Measurements from ENCODE around the gene CASZ1. TPM values are rescaled to one million over a fixed set of nuclear protein-coding genes. Genes with fewer than 3 reads are reported as not detected.

The CASZ1 gene
- total and polyA plus RNA-seq, 9 of the 15 experiments (the other 6 are each of a cell fraction or from before 2014, with no cell fraction given) = 0.01 to 4.0 (median 0.76) TPM; not detected in 1

- Histone ChIP-seq H3K9me1 (ENCODE audit: control insufficient read depth, insufficient read depth, low read length) (no peaks in the 10 kb centered on the region), H3K9ac (ENCODE audit: insufficient read depth in 1 of 2, low read depth in 2 of 2, low read length in 2 of 2) (0 out of 4 replicates have a peak overlapping the region, but pooled peaks of 1 of the 2 experiments have one; percentile 72), H3K9me3 (replicated peaks; ENCODE audit: control insufficient read depth, insufficient read depth, low read depth, low read length) (no peaks in the 10 kb centered on the region), H3K79me2 (ENCODE audit: control insufficient read depth, insufficient read depth, low read length) (no peaks in the 10 kb centered on the region), H3K27ac (ENCODE audit: extremely low read depth, low read depth, low read length) (no peak overlapping the region), H3K4me1 (replicated peaks in 1 of 2; ENCODE audit: control insufficient read depth in 2 of 2, insufficient read depth in 2 of 2, low read length in 2 of 2) (peaks cover 8 to 28% of the 10 kb centered on the region in 2 experiments; a peak in 4 of 5 replicates), H3K27me3 (ENCODE audit: control insufficient read depth in 2 of 2, insufficient read depth in 2 of 2, low read length in 2 of 2) (peaks cover 42 to 89% of the 10 kb centered on the region in 2 experiments), H4K20me1 (replicated peaks; ENCODE audit: control insufficient read depth, insufficient read depth, low read length) (peaks cover 30% of the 10 kb centered on the region), H3K4me2 (ENCODE audit: insufficient read depth, low read length) (peak overlapping the region; percentile 6; the same call in 1 of the 2 replicates), H3K36me3 (ENCODE audit: control insufficient read depth, insufficient read depth, low read length) (no peaks in the 10 kb centered on the region), H3K4me3 (no peak overlapping the region), H2AFZ (ENCODE audit: low read depth, low read length) (no peak overlapping the region)
- in situ Hi-C loops (cut with MboI) = no loop called here
- ChIA-PET CTCF (ENCODE audit: low intra/inter-chr PET ratio) (no interaction called here), POLR2A (interaction anchor here (0.6 to 1.1 kb wide), 4 partner anchors 10 to 92 kb away, joined by 3 to 5 read pairs (median 3); no protein-coding TSS in a partner anchor)
- DNase-seq (ENCODE audit: extremely low read depth in 1 of 4, low spot score in 3 of 4) (peak in 2 of 4 experiments; percentile 39 to 40), ATAC-seq (peak; percentile 58), FAIRE-seq (no peak)
- BruUV-seq (replicated peaks) = no TSS peak
- TF ChIP-seq SPI1 (IDR thresholded peaks at IDR 0.05; ENCODE audit: borderline replicate concordance, low read depth, low read length) (peak; percentile 56; the same call in 1 of the 2 replicates), PBX2 (CRISPR knock-in tag; IDR thresholded peaks at IDR 0.05; ENCODE audit: low read depth) (no peak), PBX2 (tag; conservative IDR thresholded peaks at IDR 0.05; ENCODE audit: low read depth) (no peak), ELF1 (tag; IDR thresholded peaks at IDR 0.05) (peak; percentile 77), MAX (CRISPR knock-in tag; IDR thresholded peaks at IDR 0.05) (0 out of 2 replicates have a peak, but pooled peaks have one; percentile 29), HNRNPH1 (optimal IDR thresholded peaks at IDR 0.05; ENCODE audit: low read depth, low read length) (no peak), NFIC (IDR thresholded peaks at IDR 0.05) (peak; percentile 25; the same call in 1 of the 2 replicates), ID3 (CRISPR knock-in tag; IDR thresholded peaks at IDR 0.05) (no peak), ID3 (tag; IDR thresholded peaks at IDR 0.05) (0 out of 2 replicates have a peak, but pooled peaks have one; percentile 39), ZNF263 (CRISPR knock-in tag; IDR thresholded peaks at IDR 0.05; ENCODE audit: borderline replicate concordance) (peak; percentile 34; the same call in 1 of the 2 replicates), GTF2E2 (tag; IDR thresholded peaks at IDR 0.05) (0 out of 2 replicates have a peak, but pooled peaks have one; percentile 38), MCM3 (IDR thresholded peaks at IDR 0.05) (no peak), ZFX (CRISPR knock-in tag; IDR thresholded peaks at IDR 0.05) (peak; percentile 65)
- WGBS (ENCODE audit: insufficient coverage, low coverage, missing lambda C conversion rate) = 10% methylated on average over 24 of the region's 26 CpGs
- intact Hi-C loops (cut with micrococcal nuclease) = no loop called here
Observed at GRCh38 chr1:10721381-10722321, 74.8 kb downstream of the CASZ1 start.
